ENCODE measurements around the gene FGD2. TPM values are rescaled to one million over a fixed set of nuclear protein-coding genes. Genes with fewer than 3 reads are reported as not detected.
A peak's percentile ranks its signal among the peaks of the same experiment; 100 is the strongest.

The FGD2 gene
- total RNA-seq, 1 donor from 2014 or later: not detected

GRCh38 chr6:37061157-37061804 lies 55.8 kb downstream of the FGD2 start:
- Mint-ChIP-seq H3K27ac (ENCODE audit: unreplicated experiment) (peak overlapping the region; percentile 31), H3K9me3 (ENCODE audit: unreplicated experiment) (no peaks in the 10 kb centered on the region), H3K27me3 (ENCODE audit: unreplicated experiment) (no peaks in the 10 kb centered on the region), H3K4me3 (ENCODE audit: unreplicated experiment) (no peak overlapping the region), H3K36me3 (ENCODE audit: unreplicated experiment) (no peaks in the 10 kb centered on the region), H3K4me1 (ENCODE audit: unreplicated experiment) (peaks cover 29% of the 10 kb centered on the region)
- no peak for TF ChIP-seq CTCF (IDR thresholded peaks at IDR 0.05)
- DNase-seq (ENCODE audit: extremely low spot score, unreplicated experiment): no peak

GRCh38 chr6:37062424-37062823 lies 57.0 kb downstream of the FGD2 start:
- Mint-ChIP-seq H3K36me3 (ENCODE audit: unreplicated experiment) (no peaks in the 10 kb centered on the region), H3K27ac (ENCODE audit: unreplicated experiment) (no peak overlapping the region), H3K9me3 (ENCODE audit: unreplicated experiment) (no peaks in the 10 kb centered on the region), H3K27me3 (ENCODE audit: unreplicated experiment) (no peaks in the 10 kb centered on the region), H3K4me1 (ENCODE audit: unreplicated experiment) (peaks cover 29% of the 10 kb centered on the region), H3K4me3 (ENCODE audit: unreplicated experiment) (no peak overlapping the region)
- no peak for DNase-seq (ENCODE audit: extremely low spot score, unreplicated experiment)
- no peak for TF ChIP-seq CTCF (IDR thresholded peaks at IDR 0.05)

GRCh38 chr6:37068356-37069270 lies 63.2 kb downstream of the FGD2 start:
- Mint-ChIP-seq H3K4me3 (ENCODE audit: unreplicated experiment) (no peak overlapping the region), H3K36me3 (ENCODE audit: unreplicated experiment) (no peaks in the 10 kb centered on the region), H3K9me3 (ENCODE audit: unreplicated experiment) (no peaks in the 10 kb centered on the region), H3K27ac (ENCODE audit: unreplicated experiment) (no peak overlapping the region), H3K4me1 (ENCODE audit: unreplicated experiment) (peaks cover 17% of the 10 kb centered on the region), H3K27me3 (ENCODE audit: unreplicated experiment) (no peaks in the 10 kb centered on the region)
- TF ChIP-seq CTCF (IDR thresholded peaks at IDR 0.05): no peak
- no peak for DNase-seq (ENCODE audit: extremely low spot score, unreplicated experiment)

DNA sequence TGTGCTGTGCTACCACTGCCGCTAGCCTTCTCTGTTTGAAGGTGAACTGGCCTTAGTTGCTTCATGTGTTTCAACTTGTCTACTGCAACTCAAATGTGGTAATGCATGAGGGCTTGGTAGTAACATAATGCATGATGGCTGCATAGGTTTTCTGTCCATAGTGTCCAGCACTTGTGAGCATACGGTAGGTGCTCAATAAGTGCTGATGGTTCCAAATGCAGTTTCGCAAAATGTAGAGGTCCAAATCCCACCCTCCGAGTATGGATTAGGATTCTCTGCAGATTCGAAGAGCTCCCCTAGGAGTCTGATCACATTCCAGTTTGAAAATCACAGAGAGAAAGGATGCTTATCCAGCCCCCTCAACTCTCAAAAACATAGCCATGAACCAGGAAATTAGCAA lies 64.2 kb downstream of the FGD2 start:
- Mint-ChIP-seq H3K9me3 (ENCODE audit: unreplicated experiment) (no peaks in the 10 kb centered on the region), H3K4me1 (ENCODE audit: unreplicated experiment) (peaks cover 24% of the 10 kb centered on the region), H3K27ac (ENCODE audit: unreplicated experiment) (no peak overlapping the region), H3K36me3 (ENCODE audit: unreplicated experiment) (no peaks in the 10 kb centered on the region), H3K4me3 (ENCODE audit: unreplicated experiment) (no peak overlapping the region), H3K27me3 (ENCODE audit: unreplicated experiment) (no peaks in the 10 kb centered on the region)
- TF ChIP-seq CTCF (IDR thresholded peaks at IDR 0.05): no peak
- no peak for DNase-seq (ENCODE audit: extremely low spot score, unreplicated experiment)

- no peak overlapping the region for H3K4me3 Mint-ChIP-seq (ENCODE audit: unreplicated experiment)
- H3K27ac Mint-ChIP-seq (ENCODE audit: unreplicated experiment): no peak overlapping the region
Measured at GRCh38 chr6:37072526-37072925, 67.1 kb downstream of the FGD2 start.

More at GRCh38 chr6:37072526-37072925, 67.1 kb downstream of the FGD2 start:
- Mint-ChIP-seq H3K9me3 (ENCODE audit: unreplicated experiment) (no peaks in the 10 kb centered on the region), H3K27me3 (ENCODE audit: unreplicated experiment) (no peaks in the 10 kb centered on the region), H3K4me1 (ENCODE audit: unreplicated experiment) (peaks cover 30% of the 10 kb centered on the region), H3K36me3 (ENCODE audit: unreplicated experiment) (no peaks in the 10 kb centered on the region)
- no peak for DNase-seq (ENCODE audit: extremely low spot score, unreplicated experiment)
- no peak for TF ChIP-seq CTCF (IDR thresholded peaks at IDR 0.05)

Data from osteocyte (in vitro differentiated cells).